Upper lobe of left lung (tissue), 4 donors: ENCODE data around the gene C14orf93.

Experiments
- CTCF ChIP-seq, 6 experiments: fragments of 450-650 bp in 4 of 6; fragments of 200-600 bp in 2 of 6; sonication (generic) in 2 of 6; IDR thresholded peaks; one replicate each; pipeline ENCODE4 v1.5.1; 2016 to 2019; ENCODE audit warnings: antibody characterized with exemption in 6 of 6
- POLR2A ChIP-seq, 4 donors: fragments of 450-650 bp; IDR thresholded peaks; one replicate each; pipeline ENCODE4 v1.5.1; 2016 to 2017; ENCODE audit warnings: antibody characterized with exemption in 4 of 4, mild to moderate bottlenecking in 2 of 4
- POLR2AphosphoS5 ChIP-seq, 2 donors: sonication (generic); formaldehyde crosslinking; IDR thresholded peaks; one replicate each; pipeline ENCODE4 v1.5.1; 2017; ENCODE audit warnings: antibody characterized with exemption in 2 of 2

- no peak for TF ChIP-seq CTCF (IDR thresholded peaks at IDR 0.05)
- TF ChIP-seq POLR2A (IDR thresholded peaks at IDR 0.05), result no peak
- no peak for TF ChIP-seq POLR2AphosphoS5 (IDR thresholded peaks at IDR 0.05)
Measured at GRCh38 chr14:23041729-23042128, 31.8 kb upstream of the C14orf93 start.
